Neural cell (in vitro differentiated cells): ENCODE results near the gene PGR. TPM values are rescaled to one million over a fixed set of nuclear protein-coding genes. Genes with fewer than 3 reads are reported as not detected.

Source experiments
- H2AFZ ChIP-seq: fragments of 200-600, 300-800 bp; sonication (generic), shearing (Covaris generic); 2 replicates; pipeline ENCODE4 v1.6.0; 2014; ENCODE audit warnings: low read depth, mild to moderate bottlenecking, antibody characterized with exemption, low read length, moderate library complexity
- H3F3A ChIP-seq: fragments of 200-600 bp; shearing (Covaris generic); 2 replicates; pipeline ENCODE4 v1.6.1; 2016; ENCODE audit warnings: mild to moderate bottlenecking, moderate library complexity, mixed read lengths, antibody characterized with exemption, low read length; ENCODE audit not compliant: insufficient read depth, poor library complexity, severe bottlenecking
- H3K27ac ChIP-seq: fragments of 200-600, 300-800 bp; sonication (generic), shearing (Covaris generic); 2 replicates; pipeline ENCODE4 v1.5.1; 2014; ENCODE audit warnings: mild to moderate bottlenecking, low read length, moderate library complexity
- H3K27me3 ChIP-seq: fragments of 300-800, 200-600 bp; sonication (generic), shearing (Covaris generic); 2 replicates; pipeline ENCODE4 v1.6.0; 2014; ENCODE audit warnings: mild to moderate bottlenecking, low read depth, low read length, moderate library complexity; ENCODE audit not compliant: insufficient read depth
- H3K36me3 ChIP-seq: fragments of 300-800, 200-600 bp; sonication (generic), shearing (Covaris generic); 2 replicates; pipeline ENCODE4 v1.5.1; 2014; ENCODE audit warnings: mild to moderate bottlenecking, antibody characterized with exemption, low read length, moderate library complexity; ENCODE audit not compliant: insufficient read depth
- H3K4me2 ChIP-seq: fragments of 300-800, 200-600 bp; sonication (generic), shearing (Covaris generic); 2 replicates; pipeline ENCODE4 v1.6.0; 2014; ENCODE audit warnings: mild to moderate bottlenecking, low read length
- H3K4me3 ChIP-seq: fragments of 300-800, 200-600 bp; sonication (generic), shearing (Covaris generic); 2 replicates; pipeline ENCODE4 v1.5.1; 2014; ENCODE audit warnings: mild to moderate bottlenecking, low read length, moderate library complexity
- H3K79me2 ChIP-seq: fragments of 200-600 bp; shearing (Covaris generic); replicated peaks from 2 replicates; pipeline ENCODE4 v1.6.0; 2014; ENCODE audit warnings: mild to moderate bottlenecking, low read length, moderate library complexity; ENCODE audit not compliant: insufficient read depth
- H3K9ac ChIP-seq: fragments of 300-800, 200-600 bp; sonication (generic), shearing (Covaris generic); 2 replicates; pipeline ENCODE4 v1.6.1; 2016; ENCODE audit warnings: mild to moderate bottlenecking, low read length, mixed read lengths
- H3K9me2 ChIP-seq: fragments of 200-600 bp; shearing (Covaris generic); 2 replicates; pipeline ENCODE4 v1.6.1; 2016; ENCODE audit warnings: mild to moderate bottlenecking, low read length, mixed read lengths; ENCODE audit not compliant: insufficient read depth
- H3K9me3 ChIP-seq: fragments of 200-600, 300-800 bp; sonication (generic), shearing (Covaris generic); 2 replicates; pipeline ENCODE4 v1.6.1; 2016; ENCODE audit warnings: mild to moderate bottlenecking, mixed run types, low read length, moderate library complexity, mixed read lengths
- H4K20me1 ChIP-seq: fragments of 200-600 bp; shearing (Covaris generic); 2 replicates; pipeline ENCODE4 v1.6.1; 2016; ENCODE audit warnings: mild to moderate bottlenecking, mixed run types; ENCODE audit not compliant: insufficient read depth
- CTCF ChIP-seq: fragments of 450-650 bp; IDR thresholded peaks from 2 replicates; pipeline ENCODE4 v1.5.1; 2014; ENCODE audit warnings: antibody characterized with exemption, mild to moderate bottlenecking, moderate library complexity; ENCODE audit not compliant: poor library complexity, severe bottlenecking
- EP300 ChIP-seq: fragments of 450-650 bp; conservative IDR thresholded peaks from 2 replicates; pipeline ENCODE4 v1.6.1; 2014; ENCODE audit warnings: antibody characterized with exemption, mild to moderate bottlenecking, moderate library complexity; ENCODE audit not compliant: poor library complexity, severe bottlenecking
- EZH2 ChIP-seq: fragments of 200-600, 300-800 bp; shearing (Covaris generic), sonication (generic); IDR thresholded peaks from 2 replicates; pipeline ENCODE4 v1.6.1; 2014; ENCODE audit warnings: antibody characterized with exemption, low read length, borderline replicate concordance, mild to moderate bottlenecking; ENCODE audit not compliant: insufficient read depth, poor library complexity, severe bottlenecking
- MXI1 ChIP-seq: fragments of 450-650 bp; conservative IDR thresholded peaks from 2 replicates; pipeline ENCODE4 v1.6.1; 2014; ENCODE audit warnings: antibody characterized with exemption, mild to moderate bottlenecking; ENCODE audit not compliant: poor library complexity, severe bottlenecking
- POLR2AphosphoS5 ChIP-seq: IDR thresholded peaks from 2 replicates; pipeline ENCODE4 v1.6.1; 2012
- RAD21 ChIP-seq: fragments of 450-650 bp; conservative IDR thresholded peaks from 2 replicates; pipeline ENCODE4 v1.6.1; 2014; ENCODE audit warnings: antibody characterized with exemption, mild to moderate bottlenecking, moderate library complexity
- REST ChIP-seq: IDR thresholded peaks from 2 replicates; pipeline ENCODE4 v1.6.1; 2012; ENCODE audit warnings: borderline replicate concordance
- SMC3 ChIP-seq: fragments of 450-650 bp; conservative IDR thresholded peaks from 2 replicates; pipeline ENCODE4 v1.6.1; 2014; ENCODE audit warnings: antibody characterized with exemption, mild to moderate bottlenecking, moderate library complexity; ENCODE audit not compliant: poor library complexity
- TAF1 ChIP-seq: IDR thresholded peaks from 2 replicates; pipeline ENCODE4 v1.6.1; 2012; ENCODE audit warnings: low read depth
- polyA plus RNA-seq: library from polyadenylated mRNA; depleted of rRNA; stranded (reverse); fragments of >200 nt; gene quantifications from 2 replicates; pipeline ENCODE4 v1.2.3, GENCODE V29; 2014

PGR gene
- polyA plus RNA-seq, 1 donor from 2014 or later: not detected

DNA sequence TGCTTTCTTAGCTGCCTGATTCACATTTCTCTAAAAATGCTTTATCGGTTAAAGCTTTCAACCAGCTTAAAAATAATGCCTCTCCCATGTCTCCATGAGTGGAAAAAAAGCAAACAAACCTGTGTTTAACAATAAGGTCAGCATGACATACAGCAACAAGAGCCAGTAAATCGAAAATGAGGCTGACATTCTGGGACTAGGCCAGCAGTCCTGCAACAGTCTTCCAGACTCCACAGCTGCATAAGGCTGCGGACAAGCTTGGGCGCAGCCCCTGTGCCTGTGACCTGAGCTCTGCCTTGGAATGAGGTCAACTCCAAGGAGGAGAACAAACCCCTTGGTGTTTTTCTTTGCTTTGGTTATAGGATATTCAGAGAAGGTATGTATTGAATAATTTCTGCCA lies 95.5 kb downstream of the PGR start:
- Histone ChIP-seq H3K27ac (no peak overlapping the region), H3K9me2 (no peaks in the 10 kb centered on the region), H2AFZ (no peak overlapping the region), H3K36me3 (no peaks in the 10 kb centered on the region), H3K9ac (no peak overlapping the region), H3K4me3 (no peak overlapping the region), H3K4me2 (no peak overlapping the region), H3F3A (no peaks in the 10 kb centered on the region), H3K9me3 (no peaks in the 10 kb centered on the region), H4K20me1 (no peaks in the 10 kb centered on the region), H3K79me2 (no peaks in the 10 kb centered on the region), H3K27me3 (no peaks in the 10 kb centered on the region)
- TF ChIP-seq CTCF: no peak
- TF ChIP-seq REST: no peak
- TF ChIP-seq EP300: no peak
- TF ChIP-seq SMC3: no peak
- TF ChIP-seq POLR2AphosphoS5: no peak
- no peak for TF ChIP-seq TAF1

GRCh38 chr11:101032991-101033390 lies 96.6 kb downstream of the PGR start:
- no peak overlapping the region for H3K27ac ChIP-seq

More at GRCh38 chr11:101032991-101033390, 96.6 kb downstream of the PGR start:
- TF ChIP-seq MXI1 (no peak), POLR2AphosphoS5 (no peak), REST (no peak), EP300 (no peak), RAD21 (no peak), TAF1 (no peak), SMC3 (no peak), CTCF (no peak), EZH2 (no peak)
- H4K20me1 ChIP-seq: no peaks in the 10 kb centered on the region
- no peaks in the 10 kb centered on the region for H3K36me3 ChIP-seq
- H3K9me3 ChIP-seq: no peaks in the 10 kb centered on the region
- no peaks in the 10 kb centered on the region for H3K9me2 ChIP-seq
- H3K4me2 ChIP-seq: no peak overlapping the region
- no peak overlapping the region for H3K4me3 ChIP-seq
- no peak overlapping the region for H3K9ac ChIP-seq
- H3K79me2 ChIP-seq: no peaks in the 10 kb centered on the region
- no peaks in the 10 kb centered on the region for H3F3A ChIP-seq
- H3K27me3 ChIP-seq: no peaks in the 10 kb centered on the region
- H2AFZ ChIP-seq: no peak overlapping the region
